Measurements from ENCODE around the gene EVC2. TPM values are rescaled to one million over a fixed set of nuclear protein-coding genes. Genes with fewer than 3 reads are reported as not detected.

EVC2 gene
- total RNA-seq, 2 donors from 2014 or later, result 21.4 to 24.2 TPM

DNA sequence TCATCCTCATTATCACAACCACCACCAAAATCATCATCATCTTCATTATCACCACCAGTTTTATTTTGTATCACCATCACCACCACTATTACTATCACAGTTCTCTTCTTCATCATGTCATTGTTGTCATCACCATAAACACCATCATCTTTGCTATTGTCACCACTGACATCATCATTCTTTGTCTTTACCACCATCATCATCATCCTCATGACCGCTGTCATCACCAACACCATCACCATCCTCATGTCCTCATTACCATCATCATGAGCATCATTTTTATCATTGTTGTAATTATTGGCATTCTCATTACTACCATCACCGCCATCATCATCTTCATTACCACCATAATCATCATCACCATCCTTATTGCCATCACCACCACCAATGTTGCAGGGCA, 34.0 kb upstream of the EVC2 start:
- peaks cover 0 to 9% of the 10 kb centered on the region in 2 donors for H3K4me1 ChIP-seq (ENCODE audit: control insufficient read depth in 1 of 2, low read depth in 2 of 2)
- ATAC-seq (ENCODE audit: insufficient number of reproducible peaks, low FRiP score, low read depth) (no peak), DNase-seq (ENCODE audit: low spot score) (no peak)
- TF ChIP-seq, protein P1, sequence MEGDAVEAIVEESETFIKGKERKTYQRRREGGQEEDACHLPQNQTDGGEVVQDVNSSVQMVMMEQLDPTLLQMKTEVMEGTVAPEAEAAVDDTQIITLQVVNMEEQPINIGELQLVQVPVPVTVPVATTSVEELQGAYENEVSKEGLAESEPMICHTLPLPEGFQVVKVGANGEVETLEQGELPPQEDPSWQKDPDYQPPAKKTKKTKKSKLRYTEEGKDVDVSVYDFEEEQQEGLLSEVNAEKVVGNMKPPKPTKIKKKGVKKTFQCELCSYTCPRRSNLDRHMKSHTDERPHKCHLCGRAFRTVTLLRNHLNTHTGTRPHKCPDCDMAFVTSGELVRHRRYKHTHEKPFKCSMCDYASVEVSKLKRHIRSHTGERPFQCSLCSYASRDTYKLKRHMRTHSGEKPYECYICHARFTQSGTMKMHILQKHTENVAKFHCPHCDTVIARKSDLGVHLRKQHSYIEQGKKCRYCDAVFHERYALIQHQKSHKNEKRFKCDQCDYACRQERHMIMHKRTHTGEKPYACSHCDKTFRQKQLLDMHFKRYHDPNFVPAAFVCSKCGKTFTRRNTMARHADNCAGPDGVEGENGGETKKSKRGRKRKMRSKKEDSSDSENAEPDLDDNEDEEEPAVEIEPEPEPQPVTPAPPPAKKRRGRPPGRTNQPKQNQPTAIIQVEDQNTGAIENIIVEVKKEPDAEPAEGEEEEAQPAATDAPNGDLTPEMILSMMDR (IDR thresholded peaks at IDR 0.05), result no peak
- H3K36me3 ChIP-seq, result peaks cover 24% of the 10 kb centered on the region
- no peak overlapping the region for H3K27ac ChIP-seq
- H3K4me3 ChIP-seq, result no peak overlapping the region
- no peaks in the 10 kb centered on the region for H3K9me3 ChIP-seq
- no peaks in the 10 kb centered on the region for H3K27me3 ChIP-seq (replicated peaks; ENCODE audit: insufficient read depth)

DNA sequence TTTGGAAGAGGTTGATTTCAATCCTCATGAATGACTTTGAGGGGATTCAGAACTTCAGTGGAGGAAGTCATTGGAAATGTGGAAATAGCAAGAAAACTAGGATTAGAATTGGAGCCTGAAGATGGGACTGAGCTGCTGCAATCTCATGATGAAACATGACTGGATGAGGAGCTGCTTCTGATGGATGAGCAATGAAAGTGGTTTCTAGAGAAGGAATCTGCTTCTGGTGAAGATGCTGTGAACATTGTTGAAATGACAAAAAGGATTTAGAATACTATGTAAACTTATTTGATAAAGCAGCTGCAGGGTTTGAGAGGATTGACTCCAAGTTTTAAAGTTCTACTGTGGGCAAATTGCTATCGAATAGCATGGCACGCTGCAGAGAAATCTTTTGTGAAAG, 29.7 kb upstream of the EVC2 start:
- ATAC-seq (ENCODE audit: insufficient number of reproducible peaks, low FRiP score, low read depth) (no peak), DNase-seq (ENCODE audit: low spot score) (no peak)
- Histone ChIP-seq H3K4me3 (no peak overlapping the region), H3K27me3 (replicated peaks; ENCODE audit: insufficient read depth) (no peaks in the 10 kb centered on the region), H3K27ac (no peak overlapping the region), H3K9me3 (no peaks in the 10 kb centered on the region), H3K36me3 (peaks cover 28% of the 10 kb centered on the region), H3K4me1 (ENCODE audit: control insufficient read depth in 1 of 2, low read depth in 2 of 2) (no peaks in the 10 kb centered on the region)
- TF ChIP-seq, protein P1 (IDR thresholded peaks at IDR 0.05), result no peak

GRCh38 chr4:5735463-5735862, 27.1 kb upstream of the EVC2 start:
- TF ChIP-seq, protein P1 (IDR thresholded peaks at IDR 0.05), result no peak
- no peaks in the 10 kb centered on the region for H3K27me3 ChIP-seq (replicated peaks; ENCODE audit: insufficient read depth)
- H3K4me1 ChIP-seq (ENCODE audit: control insufficient read depth in 1 of 2, low read depth in 2 of 2), result peaks cover 6 to 14% of the 10 kb centered on the region in 2 donors
- H3K4me3 ChIP-seq, result no peak overlapping the region
- no peaks in the 10 kb centered on the region for H3K9me3 ChIP-seq
- H3K36me3 ChIP-seq, result peaks cover 15% of the 10 kb centered on the region
- ATAC-seq (ENCODE audit: insufficient number of reproducible peaks, low FRiP score, low read depth) (no peak), DNase-seq (ENCODE audit: low spot score) (no peak)
- no peak overlapping the region for H3K27ac ChIP-seq

- peaks cover 15% of the 10 kb centered on the region for H3K36me3 ChIP-seq
- peaks cover 6 to 18% of the 10 kb centered on the region in 2 donors for H3K4me1 ChIP-seq (ENCODE audit: control insufficient read depth in 1 of 2, low read depth in 2 of 2)
- TF ChIP-seq, protein P1 (IDR thresholded peaks at IDR 0.05), result no peak
- ATAC-seq (ENCODE audit: insufficient number of reproducible peaks, low FRiP score, low read depth) (no peak), DNase-seq (ENCODE audit: low spot score) (no peak)
- no peaks in the 10 kb centered on the region for H3K27me3 ChIP-seq (replicated peaks; ENCODE audit: insufficient read depth)
- no peak overlapping the region for H3K4me3 ChIP-seq
- H3K27ac ChIP-seq, result peak overlapping the region in 1 of 2 donors; percentile 10
- no peaks in the 10 kb centered on the region for H3K9me3 ChIP-seq
Measured at GRCh38 chr4:5734853-5735252, 26.5 kb upstream of the EVC2 start.

- ATAC-seq (ENCODE audit: insufficient number of reproducible peaks, low FRiP score, low read depth) (no peak), DNase-seq (ENCODE audit: low spot score) (no peak)
- Histone ChIP-seq H3K4me1 (ENCODE audit: control insufficient read depth in 1 of 2, low read depth in 2 of 2) (peaks cover 14 to 30% of the 10 kb centered on the region in 2 donors), H3K9me3 (no peaks in the 10 kb centered on the region), H3K36me3 (peaks cover 15% of the 10 kb centered on the region), H3K4me3 (no peak overlapping the region), H3K27me3 (replicated peaks; ENCODE audit: insufficient read depth) (no peaks in the 10 kb centered on the region), H3K27ac (peak overlapping the region; percentile 77 to 87)
- TF ChIP-seq, protein P1 (IDR thresholded peaks at IDR 0.05), result no peak
Measured at GRCh38 chr4:5732158-5732557, 23.8 kb upstream of the EVC2 start.
